Motor neuron (in vitro differentiated cells): ENCODE results near the gene RPS21. TPM values are rescaled to one million over a fixed set of nuclear protein-coding genes. Genes with fewer than 3 reads are reported as not detected.

ENCODE experiments used
- total RNA-seq, 8 experiments: library from RNA; unstranded; fragments of 300-600 nt; gene quantifications; 2 replicates each; pipeline versions ENCODE4 v1.2.3 to v1.2.4, GENCODE V29; 2022

The RPS21 gene
- total RNA-seq, 8 experiments from 2014 or later = 960 to 3,776 (median 2,338) TPM

Other genes with a start within 250 kb of the RPS21 start
- 100 to 1,000 TPM; 233 to 413 (median 253) TPM for gene PSMA7, start 243.7 kb upstream of the RPS21 start, total RNA-seq
- 10 to 100 TPM in 7 of 8 experiments, 1 to 10 TPM in 1; 9.5 to 32.0 (median 29.5) TPM for gene SS18L1, start 243.3 kb upstream of the RPS21 start, total RNA-seq
- 10 to 100 TPM; 18.9 to 51.2 (median 27.3) TPM for gene MTG2, start 204.1 kb upstream of the RPS21 start, total RNA-seq
- 1 to 10 TPM in 5 of 8 experiments, under 1 TPM in 3; 0.13 to 5.1 (median 1.6) TPM for gene HRH3, start 166.8 kb upstream of the RPS21 start, total RNA-seq
- 10 to 100 TPM; 22.4 to 33.4 (median 26.6) TPM for gene OSBPL2, start 148.6 kb upstream of the RPS21 start, total RNA-seq
- 100 to 1,000 TPM in 1 of 8 experiments, 10 to 100 TPM in 7; 42.8 to 151 (median 87.9) TPM for gene ADRM1, start 84.1 kb upstream of the RPS21 start, total RNA-seq
- 10 to 100 TPM in 7 of 8 experiments, 1 to 10 TPM in 1; 9.7 to 45.4 (median 24.9) TPM for gene LAMA5, start 19.8 kb upstream of the RPS21 start, total RNA-seq
- gene CABLES2, start 20.2 kb downstream of the RPS21 start, total RNA-seq = 1 to 10 TPM; 1.4 to 9.6 (median 5.7) TPM
- gene RBBP8NL, start 40.4 kb downstream of the RPS21 start, total RNA-seq = under 1 TPM in 4 of 8 experiments, not detected in 4; 0.05 to 0.24 (median 0.17) TPM
- under 1 TPM in 6 of 8 experiments, not detected in 2; 0.11 to 0.58 (median 0.19) TPM for gene GATA5, start 88.9 kb downstream of the RPS21 start, total RNA-seq